Endometrial microvascular endothelial cells (primary cell): Measurements from ENCODE around the gene GSTP1. TPM values are rescaled to one million over a fixed set of nuclear protein-coding genes. Genes with fewer than 3 reads are reported as not detected.
"Not testable (repeated sequence)": the region's sequence is repeated elsewhere in the genome, so short reads cannot be mapped to it uniquely, and the experiment has no call there.

Experiments
- in situ Hi-C: cut with HindIII; loops from 2 replicates; pipeline ENCODE4 v1.10.0; 2017; ENCODE audit warnings: low sequenced_read_pairs, low pct_unique_long_range_greater_than_20kb; ENCODE audit errors: inconsistent ontology term
- total RNA-seq: library from RNA; depleted of rRNA; stranded (reverse); fragments of >200 nt; gene quantifications from one replicate; pipeline ENCODE4 v1.2.3, GENCODE V29; 2015; ENCODE audit errors: inconsistent ontology term

The GSTP1 gene
- total RNA-seq, result 1,295 TPM

GRCh38 chr11:67583247-67584204, at the start of gene GSTP1:
Gene GSTP1 (plus strand): TSS chr11:67583812. CDS start chr11:67583844, 32 bp downstream.
- in situ Hi-C loops, result no loop called here

GRCh38 chr11:67534070-67534679, 49.4 kb upstream of the GSTP1 start:
- in situ Hi-C loops, result no loop called here

GRCh38 chr11:67535561-67535960, 48.1 kb upstream of the GSTP1 start:
- in situ Hi-C loops, result no loop called here

- in situ Hi-C loops, result no loop called here
Observed at GRCh38 chr11:67538306-67538705, 45.3 kb upstream of the GSTP1 start.

- in situ Hi-C loops, result no loop called here
Observed at GRCh38 chr11:67538823-67539505, 44.6 kb upstream of the GSTP1 start.

- in situ Hi-C loops, result no loop called here
Observed at GRCh38 chr11:67539550-67539949, 44.1 kb upstream of the GSTP1 start.

GRCh38 chr11:67541198-67541597, 42.4 kb upstream of the GSTP1 start:
- in situ Hi-C loops, result no loop called here

GRCh38 chr11:67542169-67542568, 41.4 kb upstream of the GSTP1 start:
- in situ Hi-C loops, result no loop called here

- in situ Hi-C loops, result no loop called here
Observed at GRCh38 chr11:67542971-67543370, 40.6 kb upstream of the GSTP1 start.

GRCh38 chr11:67543585-67543984, 40.0 kb upstream of the GSTP1 start:
- in situ Hi-C loops, result no loop called here

GRCh38 chr11:67544616-67545242, 38.9 kb upstream of the GSTP1 start:
- in situ Hi-C loops, result no loop called here

GRCh38 chr11:67545280-67545679, 38.3 kb upstream of the GSTP1 start:
- in situ Hi-C loops, result no loop called here

- in situ Hi-C loops, result not testable (repeated sequence)
Observed at GRCh38 chr11:67548112-67548511, 35.5 kb upstream of the GSTP1 start.

GRCh38 chr11:67548555-67549110, 35.0 kb upstream of the GSTP1 start:
- in situ Hi-C loops, result no loop called here

GRCh38 chr11:67551127-67551526, 32.5 kb upstream of the GSTP1 start:
- in situ Hi-C loops, result no loop called here

- in situ Hi-C loops, result not testable (repeated sequence)
Observed at GRCh38 chr11:67551697-67552096, 31.9 kb upstream of the GSTP1 start.

- in situ Hi-C loops, result no loop called here
Observed at GRCh38 chr11:67556244-67556643, 27.4 kb upstream of the GSTP1 start.

- in situ Hi-C loops, result no loop called here
Observed at GRCh38 chr11:67558084-67558772, 25.4 kb upstream of the GSTP1 start.
